GM23338 (cell line): ENCODE data around the gene PHGDH.

ENCODE experiments used
- CREB1 ChIP-seq: fragments of 250-450 bp; sonication (Bioruptor Pico); IDR thresholded peaks from 2 replicates; pipeline ENCODE4 v1.5.0; 2020; ENCODE audit warnings: low read depth, mild to moderate bottlenecking, moderate library complexity
- EZH2 ChIP-seq: fragments of 200-600 bp; sonication (generic); IDR thresholded peaks from one replicate; pipeline ENCODE4 v1.8.0; 2017; ENCODE audit warnings: antibody characterized with exemption, mild to moderate bottlenecking, low read depth; ENCODE audit not compliant: unreplicated experiment
- EZH2phosphoT487 ChIP-seq: fragments of 200-600 bp; sonication (generic); IDR thresholded peaks from one replicate; pipeline ENCODE4 v1.8.1; 2018; ENCODE audit warnings: antibody characterized with exemption; ENCODE audit not compliant: unreplicated experiment
- JUNB ChIP-seq: IDR thresholded peaks from one replicate; pipeline ENCODE4 v1.6.1; 2016; ENCODE audit warnings: antibody characterized with exemption; ENCODE audit not compliant: unreplicated experiment
- NANOG ChIP-seq: IDR thresholded peaks from 2 replicates; pipeline ENCODE4 v1.6.1; 2016; ENCODE audit warnings: antibody characterized with exemption, borderline replicate concordance
- POLR2AphosphoS5 ChIP-seq: IDR thresholded peaks from 2 replicates; pipeline ENCODE4 v1.6.1; 2016; ENCODE audit warnings: antibody characterized with exemption, low read depth
- STAT1 ChIP-seq: IDR thresholded peaks from one replicate; pipeline ENCODE4 v1.6.1; 2016; ENCODE audit warnings: antibody characterized with exemption; ENCODE audit not compliant: unreplicated experiment
- ZNF114 ChIP-seq: fragments of 250-450 bp; sonication (Bioruptor Pico); IDR thresholded peaks from 2 replicates; pipeline ENCODE4 v1.5.0; 2020; ENCODE audit warnings: mild to moderate bottlenecking, moderate library complexity
- ZNF331 ChIP-seq: fragments of 250-450 bp; sonication (Bioruptor Pico); IDR thresholded peaks from 2 replicates; pipeline ENCODE4 v1.5.0; 2020; ENCODE audit warnings: low read depth, mild to moderate bottlenecking, moderate library complexity
- TF ChIP-seq, protein P1 (sequence below), 2 experiments: fragments of 200-600 bp in 1 of 2; sonication (generic) in 1 of 2; conservative IDR thresholded peaks; 2 replicates each; pipeline versions ENCODE4 v1.5.1 to v1.6.1; 2016 to 2017; ENCODE audit warnings: antibody characterized with exemption in 2 of 2, low read depth in 2 of 2, mild to moderate bottlenecking in 2 of 2, moderate library complexity in 1 of 2
- TF ChIP-seq, protein P2 (sequence below): IDR thresholded peaks from 2 replicates; pipeline ENCODE4 v1.6.1; 2016; ENCODE audit warnings: antibody characterized with exemption
- TF ChIP-seq, protein P3 (sequence below): IDR thresholded peaks from one replicate; pipeline ENCODE4 v1.6.1; 2018; ENCODE audit warnings: antibody characterized with exemption; ENCODE audit not compliant: unreplicated experiment
- TF ChIP-seq, protein P4 (sequence below): fragments of 250-450 bp; sonication (Bioruptor Pico); IDR thresholded peaks from 2 replicates; pipeline ENCODE4 v1.5.0; 2020; ENCODE audit warnings: mild to moderate bottlenecking, moderate library complexity

DNA sequence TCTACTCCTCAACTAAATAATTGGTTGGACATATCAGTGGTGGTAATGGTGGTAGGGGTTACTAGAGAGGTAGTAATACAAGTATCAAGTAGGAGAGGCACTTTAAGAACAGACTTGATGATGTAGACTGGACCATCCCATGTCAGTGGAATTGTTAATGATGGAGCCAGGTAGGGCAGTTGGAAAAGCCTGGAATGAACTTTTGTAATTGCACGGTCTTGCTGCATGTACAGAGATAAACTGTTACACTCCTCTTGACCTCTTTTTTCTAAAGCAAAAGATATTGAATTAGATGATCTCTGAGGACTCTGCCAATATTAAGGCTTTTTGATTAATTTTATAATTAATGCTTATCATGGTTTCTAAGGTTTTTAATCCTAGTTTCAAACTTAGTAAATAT, 51.2 kb downstream of the PHGDH start:
- TF ChIP-seq, protein P1, sequence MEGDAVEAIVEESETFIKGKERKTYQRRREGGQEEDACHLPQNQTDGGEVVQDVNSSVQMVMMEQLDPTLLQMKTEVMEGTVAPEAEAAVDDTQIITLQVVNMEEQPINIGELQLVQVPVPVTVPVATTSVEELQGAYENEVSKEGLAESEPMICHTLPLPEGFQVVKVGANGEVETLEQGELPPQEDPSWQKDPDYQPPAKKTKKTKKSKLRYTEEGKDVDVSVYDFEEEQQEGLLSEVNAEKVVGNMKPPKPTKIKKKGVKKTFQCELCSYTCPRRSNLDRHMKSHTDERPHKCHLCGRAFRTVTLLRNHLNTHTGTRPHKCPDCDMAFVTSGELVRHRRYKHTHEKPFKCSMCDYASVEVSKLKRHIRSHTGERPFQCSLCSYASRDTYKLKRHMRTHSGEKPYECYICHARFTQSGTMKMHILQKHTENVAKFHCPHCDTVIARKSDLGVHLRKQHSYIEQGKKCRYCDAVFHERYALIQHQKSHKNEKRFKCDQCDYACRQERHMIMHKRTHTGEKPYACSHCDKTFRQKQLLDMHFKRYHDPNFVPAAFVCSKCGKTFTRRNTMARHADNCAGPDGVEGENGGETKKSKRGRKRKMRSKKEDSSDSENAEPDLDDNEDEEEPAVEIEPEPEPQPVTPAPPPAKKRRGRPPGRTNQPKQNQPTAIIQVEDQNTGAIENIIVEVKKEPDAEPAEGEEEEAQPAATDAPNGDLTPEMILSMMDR (conservative IDR thresholded peaks at IDR 0.05; ENCODE audit: low read depth in 2 of 2) = no peak
- TF ChIP-seq EZH2 = no peak
- TF ChIP-seq POLR2AphosphoS5 = no peak
- TF ChIP-seq JUNB = no peak
- no peak for TF ChIP-seq EZH2phosphoT487
- TF ChIP-seq CREB1 = no peak
- no peak for TF ChIP-seq NANOG
- TF ChIP-seq, protein P2, sequence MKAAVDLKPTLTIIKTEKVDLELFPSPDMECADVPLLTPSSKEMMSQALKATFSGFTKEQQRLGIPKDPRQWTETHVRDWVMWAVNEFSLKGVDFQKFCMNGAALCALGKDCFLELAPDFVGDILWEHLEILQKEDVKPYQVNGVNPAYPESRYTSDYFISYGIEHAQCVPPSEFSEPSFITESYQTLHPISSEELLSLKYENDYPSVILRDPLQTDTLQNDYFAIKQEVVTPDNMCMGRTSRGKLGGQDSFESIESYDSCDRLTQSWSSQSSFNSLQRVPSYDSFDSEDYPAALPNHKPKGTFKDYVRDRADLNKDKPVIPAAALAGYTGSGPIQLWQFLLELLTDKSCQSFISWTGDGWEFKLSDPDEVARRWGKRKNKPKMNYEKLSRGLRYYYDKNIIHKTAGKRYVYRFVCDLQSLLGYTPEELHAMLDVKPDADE = no peak
- TF ChIP-seq, protein P3, sequence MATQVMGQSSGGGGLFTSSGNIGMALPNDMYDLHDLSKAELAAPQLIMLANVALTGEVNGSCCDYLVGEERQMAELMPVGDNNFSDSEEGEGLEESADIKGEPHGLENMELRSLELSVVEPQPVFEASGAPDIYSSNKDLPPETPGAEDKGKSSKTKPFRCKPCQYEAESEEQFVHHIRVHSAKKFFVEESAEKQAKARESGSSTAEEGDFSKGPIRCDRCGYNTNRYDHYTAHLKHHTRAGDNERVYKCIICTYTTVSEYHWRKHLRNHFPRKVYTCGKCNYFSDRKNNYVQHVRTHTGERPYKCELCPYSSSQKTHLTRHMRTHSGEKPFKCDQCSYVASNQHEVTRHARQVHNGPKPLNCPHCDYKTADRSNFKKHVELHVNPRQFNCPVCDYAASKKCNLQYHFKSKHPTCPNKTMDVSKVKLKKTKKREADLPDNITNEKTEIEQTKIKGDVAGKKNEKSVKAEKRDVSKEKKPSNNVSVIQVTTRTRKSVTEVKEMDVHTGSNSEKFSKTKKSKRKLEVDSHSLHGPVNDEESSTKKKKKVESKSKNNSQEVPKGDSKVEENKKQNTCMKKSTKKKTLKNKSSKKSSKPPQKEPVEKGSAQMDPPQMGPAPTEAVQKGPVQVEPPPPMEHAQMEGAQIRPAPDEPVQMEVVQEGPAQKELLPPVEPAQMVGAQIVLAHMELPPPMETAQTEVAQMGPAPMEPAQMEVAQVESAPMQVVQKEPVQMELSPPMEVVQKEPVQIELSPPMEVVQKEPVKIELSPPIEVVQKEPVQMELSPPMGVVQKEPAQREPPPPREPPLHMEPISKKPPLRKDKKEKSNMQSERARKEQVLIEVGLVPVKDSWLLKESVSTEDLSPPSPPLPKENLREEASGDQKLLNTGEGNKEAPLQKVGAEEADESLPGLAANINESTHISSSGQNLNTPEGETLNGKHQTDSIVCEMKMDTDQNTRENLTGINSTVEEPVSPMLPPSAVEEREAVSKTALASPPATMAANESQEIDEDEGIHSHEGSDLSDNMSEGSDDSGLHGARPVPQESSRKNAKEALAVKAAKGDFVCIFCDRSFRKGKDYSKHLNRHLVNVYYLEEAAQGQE = no peak
- no peak for TF ChIP-seq STAT1
- TF ChIP-seq ZNF114 (CRISPR knock-in tag) = no peak
- TF ChIP-seq, protein P4, sequence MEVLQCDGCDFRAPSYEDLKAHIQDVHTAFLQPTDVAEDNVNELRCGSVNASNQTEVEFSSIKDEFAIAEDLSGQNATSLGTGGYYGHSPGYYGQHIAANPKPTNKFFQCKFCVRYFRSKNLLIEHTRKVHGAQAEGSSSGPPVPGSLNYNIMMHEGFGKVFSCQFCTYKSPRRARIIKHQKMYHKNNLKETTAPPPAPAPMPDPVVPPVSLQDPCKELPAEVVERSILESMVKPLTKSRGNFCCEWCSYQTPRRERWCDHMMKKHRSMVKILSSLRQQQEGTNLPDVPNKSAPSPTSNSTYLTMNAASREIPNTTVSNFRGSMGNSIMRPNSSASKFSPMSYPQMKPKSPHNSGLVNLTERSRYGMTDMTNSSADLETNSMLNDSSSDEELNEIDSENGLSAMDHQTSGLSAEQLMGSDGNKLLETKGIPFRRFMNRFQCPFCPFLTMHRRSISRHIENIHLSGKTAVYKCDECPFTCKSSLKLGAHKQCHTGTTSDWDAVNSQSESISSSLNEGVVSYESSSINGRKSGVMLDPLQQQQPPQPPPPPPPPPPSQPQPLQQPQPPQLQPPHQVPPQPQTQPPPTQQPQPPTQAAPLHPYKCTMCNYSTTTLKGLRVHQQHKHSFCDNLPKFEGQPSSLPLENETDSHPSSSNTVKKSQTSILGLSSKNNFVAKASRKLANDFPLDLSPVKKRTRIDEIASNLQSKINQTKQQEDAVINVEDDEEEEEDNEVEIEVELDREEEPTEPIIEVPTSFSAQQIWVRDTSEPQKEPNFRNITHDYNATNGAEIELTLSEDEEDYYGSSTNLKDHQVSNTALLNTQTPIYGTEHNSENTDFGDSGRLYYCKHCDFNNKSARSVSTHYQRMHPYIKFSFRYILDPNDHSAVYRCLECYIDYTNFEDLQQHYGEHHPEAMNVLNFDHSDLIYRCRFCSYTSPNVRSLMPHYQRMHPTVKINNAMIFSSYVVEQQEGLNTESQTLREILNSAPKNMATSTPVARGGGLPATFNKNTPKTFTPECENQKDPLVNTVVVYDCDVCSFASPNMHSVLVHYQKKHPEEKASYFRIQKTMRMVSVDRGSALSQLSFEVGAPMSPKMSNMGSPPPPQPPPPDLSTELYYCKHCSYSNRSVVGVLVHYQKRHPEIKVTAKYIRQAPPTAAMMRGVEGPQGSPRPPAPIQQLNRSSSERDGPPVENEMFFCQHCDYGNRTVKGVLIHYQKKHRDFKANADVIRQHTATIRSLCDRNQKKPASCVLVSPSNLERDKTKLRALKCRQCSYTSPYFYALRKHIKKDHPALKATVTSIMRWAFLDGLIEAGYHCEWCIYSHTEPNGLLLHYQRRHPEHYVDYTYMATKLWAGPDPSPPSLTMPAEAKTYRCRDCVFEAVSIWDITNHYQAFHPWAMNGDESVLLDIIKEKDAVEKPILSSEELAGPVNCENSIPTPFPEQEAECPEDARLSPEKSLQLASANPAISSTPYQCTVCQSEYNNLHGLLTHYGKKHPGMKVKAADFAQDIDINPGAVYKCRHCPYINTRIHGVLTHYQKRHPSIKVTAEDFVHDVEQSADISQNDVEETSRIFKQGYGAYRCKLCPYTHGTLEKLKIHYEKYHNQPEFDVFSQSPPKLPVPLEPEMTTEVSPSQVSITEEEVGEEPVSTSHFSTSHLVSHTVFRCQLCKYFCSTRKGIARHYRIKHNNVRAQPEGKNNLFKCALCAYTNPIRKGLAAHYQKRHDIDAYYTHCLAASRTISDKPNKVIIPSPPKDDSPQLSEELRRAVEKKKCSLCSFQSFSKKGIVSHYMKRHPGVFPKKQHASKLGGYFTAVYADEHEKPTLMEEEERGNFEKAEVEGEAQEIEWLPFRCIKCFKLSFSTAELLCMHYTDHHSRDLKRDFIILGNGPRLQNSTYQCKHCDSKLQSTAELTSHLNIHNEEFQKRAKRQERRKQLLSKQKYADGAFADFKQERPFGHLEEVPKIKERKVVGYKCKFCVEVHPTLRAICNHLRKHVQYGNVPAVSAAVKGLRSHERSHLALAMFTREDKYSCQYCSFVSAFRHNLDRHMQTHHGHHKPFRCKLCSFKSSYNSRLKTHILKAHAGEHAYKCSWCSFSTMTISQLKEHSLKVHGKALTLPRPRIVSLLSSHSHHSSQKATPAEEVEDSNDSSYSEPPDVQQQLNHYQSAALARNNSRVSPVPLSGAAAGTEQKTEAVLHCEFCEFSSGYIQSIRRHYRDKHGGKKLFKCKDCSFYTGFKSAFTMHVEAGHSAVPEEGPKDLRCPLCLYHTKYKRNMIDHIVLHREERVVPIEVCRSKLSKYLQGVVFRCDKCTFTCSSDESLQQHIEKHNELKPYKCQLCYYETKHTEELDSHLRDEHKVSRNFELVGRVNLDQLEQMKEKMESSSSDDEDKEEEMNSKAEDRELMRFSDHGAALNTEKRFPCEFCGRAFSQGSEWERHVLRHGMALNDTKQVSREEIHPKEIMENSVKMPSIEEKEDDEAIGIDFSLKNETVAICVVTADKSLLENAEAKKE (CRISPR knock-in tag) = no peak
- no peak for TF ChIP-seq ZNF331 (CRISPR knock-in tag)
